ENCODE data around the gene CHURC1. TPM values are rescaled to one million over a fixed set of nuclear protein-coding genes. Genes with fewer than 3 reads are reported as not detected.

Gene CHURC1
- polyA plus RNA-seq, 1 of the 3 experiments (the other 2 are of a cell fraction) = 66.8 TPM

DNA sequence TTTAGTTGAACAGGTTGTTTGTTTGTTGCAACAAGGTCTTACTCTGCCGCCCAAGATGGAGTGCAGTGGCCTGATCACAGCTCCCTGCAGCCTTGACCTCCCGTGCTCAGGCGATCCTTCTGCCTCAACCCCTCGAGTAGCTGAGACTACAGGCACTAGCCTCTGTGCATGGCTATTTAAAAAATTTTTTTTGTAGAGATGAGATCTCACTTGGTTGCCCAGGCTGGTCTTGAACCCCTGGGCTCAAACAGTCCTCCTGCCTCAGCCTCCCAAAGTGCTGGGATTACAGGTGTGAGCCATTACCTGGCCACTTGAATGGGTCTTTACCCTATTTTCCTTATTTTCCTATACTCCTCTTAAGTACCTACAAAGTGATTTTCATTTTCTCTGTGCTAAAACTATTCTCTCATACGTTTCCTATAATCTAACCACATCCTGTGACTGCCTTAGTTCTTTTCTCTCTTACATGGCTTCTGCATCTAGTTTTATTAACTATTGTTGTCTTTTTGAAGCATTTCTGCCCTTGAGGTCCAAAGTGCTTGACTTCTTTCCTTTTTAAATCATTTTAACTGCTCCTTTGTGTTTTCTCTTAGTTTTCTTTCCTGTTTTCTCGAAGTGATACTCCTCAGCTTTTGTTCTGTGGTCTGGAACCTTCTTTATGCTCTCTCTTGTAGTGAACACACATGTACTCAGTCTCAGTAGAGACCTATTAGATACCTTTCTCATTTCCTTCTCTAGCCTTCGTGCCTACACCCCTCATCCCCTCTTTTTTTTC lies 14.2 kb downstream of the CHURC1 start:
- no peaks in the 10 kb centered on the region for H3K9me2 ChIP-seq
- H3K4me1 ChIP-seq (ENCODE audit: control insufficient read depth in 1 of 2, insufficient read depth in 2 of 2, low read depth in 1 of 2, low read length in 1 of 2) = peaks cover 0 to 5% of the 10 kb centered on the region in 2 experiments; a peak in 2 of 4 replicates
- TF ChIP-seq RCOR1 (IDR thresholded peaks at IDR 0.05; ENCODE audit: low read length) (no peak), FOXJ3 (CRISPR knock-in tag; IDR thresholded peaks at IDR 0.05) (no peak), NRF1 (IDR thresholded peaks at IDR 0.05; ENCODE audit: low read depth, low read length) (no peak), MXI1 (IDR thresholded peaks at IDR 0.05; ENCODE audit: low read depth, low read length) (no peak), EZH2phosphoT487 (IDR thresholded peaks at IDR 0.05; ENCODE audit: borderline replicate concordance, low read depth) (no peak), TCF12 (IDR thresholded peaks at IDR 0.05) (no peak), TAF1 (IDR thresholded peaks at IDR 0.05; ENCODE audit: borderline replicate concordance, low read depth, low read length) (no peak), NFIC (IDR thresholded peaks at IDR 0.05; ENCODE audit: borderline replicate concordance) (no peak), RAD21 (IDR thresholded peaks at IDR 0.05; ENCODE audit: low read length) (no peak), CHD2 (IDR thresholded peaks at IDR 0.05; ENCODE audit: low read length, partially characterized antibody) (no peak), USF2 (IDR thresholded peaks at IDR 0.05; ENCODE audit: borderline replicate concordance, low read depth, low read length) (no peak), JUND (IDR thresholded peaks at IDR 0.05) (no peak), RXRA (IDR thresholded peaks at IDR 0.05; ENCODE audit: borderline replicate concordance, low read depth) (no peak), ELF1 (IDR thresholded peaks at IDR 0.05) (no peak), POLR2AphosphoS5 (IDR thresholded peaks at IDR 0.05; ENCODE audit: low read depth, low read length) (no peak), GABPA (IDR thresholded peaks at IDR 0.05; ENCODE audit: low read depth) (no peak)
- TF ChIP-seq, protein P1, sequence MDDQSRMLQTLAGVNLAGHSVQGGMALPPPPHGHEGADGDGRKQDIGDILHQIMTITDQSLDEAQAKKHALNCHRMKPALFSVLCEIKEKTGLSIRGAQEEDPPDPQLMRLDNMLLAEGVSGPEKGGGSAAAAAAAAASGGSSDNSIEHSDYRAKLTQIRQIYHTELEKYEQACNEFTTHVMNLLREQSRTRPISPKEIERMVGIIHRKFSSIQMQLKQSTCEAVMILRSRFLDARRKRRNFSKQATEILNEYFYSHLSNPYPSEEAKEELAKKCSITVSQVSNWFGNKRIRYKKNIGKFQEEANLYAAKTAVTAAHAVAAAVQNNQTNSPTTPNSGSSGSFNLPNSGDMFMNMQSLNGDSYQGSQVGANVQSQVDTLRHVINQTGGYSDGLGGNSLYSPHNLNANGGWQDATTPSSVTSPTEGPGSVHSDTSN (IDR thresholded peaks at IDR 0.05) = no peak
- TF ChIP-seq, protein P2, sequence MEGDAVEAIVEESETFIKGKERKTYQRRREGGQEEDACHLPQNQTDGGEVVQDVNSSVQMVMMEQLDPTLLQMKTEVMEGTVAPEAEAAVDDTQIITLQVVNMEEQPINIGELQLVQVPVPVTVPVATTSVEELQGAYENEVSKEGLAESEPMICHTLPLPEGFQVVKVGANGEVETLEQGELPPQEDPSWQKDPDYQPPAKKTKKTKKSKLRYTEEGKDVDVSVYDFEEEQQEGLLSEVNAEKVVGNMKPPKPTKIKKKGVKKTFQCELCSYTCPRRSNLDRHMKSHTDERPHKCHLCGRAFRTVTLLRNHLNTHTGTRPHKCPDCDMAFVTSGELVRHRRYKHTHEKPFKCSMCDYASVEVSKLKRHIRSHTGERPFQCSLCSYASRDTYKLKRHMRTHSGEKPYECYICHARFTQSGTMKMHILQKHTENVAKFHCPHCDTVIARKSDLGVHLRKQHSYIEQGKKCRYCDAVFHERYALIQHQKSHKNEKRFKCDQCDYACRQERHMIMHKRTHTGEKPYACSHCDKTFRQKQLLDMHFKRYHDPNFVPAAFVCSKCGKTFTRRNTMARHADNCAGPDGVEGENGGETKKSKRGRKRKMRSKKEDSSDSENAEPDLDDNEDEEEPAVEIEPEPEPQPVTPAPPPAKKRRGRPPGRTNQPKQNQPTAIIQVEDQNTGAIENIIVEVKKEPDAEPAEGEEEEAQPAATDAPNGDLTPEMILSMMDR (IDR thresholded peaks at IDR 0.05) = no peak
- TF ChIP-seq, protein P3, sequence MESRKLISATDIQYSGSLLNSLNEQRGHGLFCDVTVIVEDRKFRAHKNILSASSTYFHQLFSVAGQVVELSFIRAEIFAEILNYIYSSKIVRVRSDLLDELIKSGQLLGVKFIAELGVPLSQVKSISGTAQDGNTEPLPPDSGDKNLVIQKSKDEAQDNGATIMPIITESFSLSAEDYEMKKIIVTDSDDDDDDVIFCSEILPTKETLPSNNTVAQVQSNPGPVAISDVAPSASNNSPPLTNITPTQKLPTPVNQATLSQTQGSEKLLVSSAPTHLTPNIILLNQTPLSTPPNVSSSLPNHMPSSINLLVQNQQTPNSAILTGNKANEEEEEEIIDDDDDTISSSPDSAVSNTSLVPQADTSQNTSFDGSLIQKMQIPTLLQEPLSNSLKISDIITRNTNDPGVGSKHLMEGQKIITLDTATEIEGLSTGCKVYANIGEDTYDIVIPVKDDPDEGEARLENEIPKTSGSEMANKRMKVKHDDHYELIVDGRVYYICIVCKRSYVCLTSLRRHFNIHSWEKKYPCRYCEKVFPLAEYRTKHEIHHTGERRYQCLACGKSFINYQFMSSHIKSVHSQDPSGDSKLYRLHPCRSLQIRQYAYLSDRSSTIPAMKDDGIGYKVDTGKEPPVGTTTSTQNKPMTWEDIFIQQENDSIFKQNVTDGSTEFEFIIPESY (IDR thresholded peaks at IDR 0.05; ENCODE audit: borderline replicate concordance, low read depth) = no peak
- DNase-seq = no peak
- WGBS (ENCODE audit: low lambda C conversion rate) = 96% methylated on average over 7 of the region's 7 CpGs
- H2AFZ ChIP-seq (ENCODE audit: low read depth) = no peak overlapping the region
- H3K27me3 ChIP-seq (ENCODE audit: insufficient read depth) = no peaks in the 10 kb centered on the region
- CTCF ChIA-PET = interaction anchor here (1.3 to 3.0 kb wide), 2 partner anchors 37 to 129 kb away, joined by 4 to 9 read pairs; no protein-coding TSS in a partner anchor
- no peak overlapping the region for H3K4me3 ChIP-seq (ENCODE audit: low read depth in 2 of 2, low read length in 1 of 2)
- H3K9ac ChIP-seq = no peak overlapping the region
- no peak overlapping the region; a peak in 1 of 4 replicates for H3K27ac ChIP-seq (ENCODE audit: low read depth in 2 of 2, low read length in 1 of 2)
- no peak overlapping the region for H3K4me2 ChIP-seq
- H3K36me3 ChIP-seq (replicated peaks in 1 of 2; ENCODE audit: control insufficient read depth in 1 of 2, insufficient read depth in 2 of 2, low read length in 1 of 2) = peaks cover 82% of the 10 kb centered on the region in 2 experiments
- POLR2A ChIA-PET = no interaction called here
- H3K79me2 ChIP-seq (ENCODE audit: insufficient read depth) = peaks cover 18% of the 10 kb centered on the region
- no peaks in the 10 kb centered on the region for H3K9me3 ChIP-seq
- H3F3A ChIP-seq (replicated peaks; ENCODE audit: insufficient read depth) = peaks cover 5% of the 10 kb centered on the region
- H4K20me1 ChIP-seq (ENCODE audit: insufficient read depth) = no peaks in the 10 kb centered on the region

Measured in SK-N-SH (cell line).